SHP77 (cell line): ENCODE results near the gene ACOX2.

Source experiments
- DNase-seq, 2 experiments: peaks; one replicate each; lab custom pipeline; 2025; lab: John Stamatoyannopoulos, UW

The ACOX2 gene

GRCh38 chr3:58536501-58537411 is at the start of gene ACOX2:
TSS of gene ACOX2 (minus strand) at chr3:58537190. CDS start at chr3:58535106, 2,084 bp downstream.
- DNase-seq: no peak

- DNase-seq: peak in 1 of 2 experiments; percentile 19
Observed at GRCh38 chr3:58585994-58586393, 49.0 kb upstream of the ACOX2 start.

- DNase-seq: peak; percentile 63 to 88
Observed at GRCh38 chr3:58585005-58585786, 48.2 kb upstream of the ACOX2 start.

- DNase-seq: no peak
Observed at GRCh38 chr3:58584690-58585004, 47.7 kb upstream of the ACOX2 start.

- DNase-seq: no peak
Observed at GRCh38 chr3:58581328-58582091, 44.5 kb upstream of the ACOX2 start.

GRCh38 chr3:58580826-58581327 is 43.9 kb upstream of the ACOX2 start:
- no peak for DNase-seq

- no peak for DNase-seq
Observed at GRCh38 chr3:58578873-58579272, 41.9 kb upstream of the ACOX2 start.

GRCh38 chr3:58577269-58577821 is 40.4 kb upstream of the ACOX2 start, which contains the start of gene FAM107A:
TSS of gene FAM107A (minus strand) at chr3:58577391. CDS start at chr3:58569860, 7,531 bp downstream.
- no peak for DNase-seq

- no peak for DNase-seq
Observed at GRCh38 chr3:58576716-58577115, 39.7 kb upstream of the ACOX2 start.

GRCh38 chr3:58575971-58576652 is 39.1 kb upstream of the ACOX2 start:
- DNase-seq: no peak

- no peak for DNase-seq
Observed at GRCh38 chr3:58574682-58575081, 37.7 kb upstream of the ACOX2 start.

GRCh38 chr3:58574106-58574505 is 37.1 kb upstream of the ACOX2 start:
- DNase-seq: no peak

- no peak for DNase-seq
Observed at GRCh38 chr3:58573640-58574039, 36.6 kb upstream of the ACOX2 start.

- no peak for DNase-seq
Observed at GRCh38 chr3:58572634-58573230, 35.7 kb upstream of the ACOX2 start.

GRCh38 chr3:58572013-58572633 is 35.1 kb upstream of the ACOX2 start:
- no peak for DNase-seq

GRCh38 chr3:58570851-58571250 is 33.9 kb upstream of the ACOX2 start:
- no peak for DNase-seq

GRCh38 chr3:58569287-58570001 is 32.5 kb upstream of the ACOX2 start:
- no peak for DNase-seq

- peak in 1 of 2 experiments; percentile 18 for DNase-seq
Observed at GRCh38 chr3:58568572-58569286, 31.7 kb upstream of the ACOX2 start.

GRCh38 chr3:58567251-58567515 is 30.2 kb upstream of the ACOX2 start:
- no peak for DNase-seq
